Peyer's patch (tissue), 4 donors: ENCODE measurements around the gene ATP13A2.

Experiments used
- POLR2A ChIP-seq, 2 donors: fragments of 450-650 bp; IDR thresholded peaks; one replicate each; pipeline ENCODE4 v1.5.1; 2017; ENCODE audit warnings: antibody characterized with exemption in 2 of 2, mild to moderate bottlenecking in 2 of 2, moderate library complexity in 2 of 2
- TF ChIP-seq, protein P1 (sequence below), 6 experiments: fragments of 450-650 bp in 4 of 6; fragments of 200-600 bp in 2 of 6; sonication (generic) in 1 of 6; IDR thresholded peaks; one replicate each; pipeline ENCODE4 v1.5.1; 2017 to 2019; ENCODE audit warnings: antibody characterized with exemption in 6 of 6, mild to moderate bottlenecking in 3 of 6, moderate library complexity in 1 of 6

- TF ChIP-seq POLR2A (IDR thresholded peaks at IDR 0.05) = no peak
- TF ChIP-seq, protein P1, sequence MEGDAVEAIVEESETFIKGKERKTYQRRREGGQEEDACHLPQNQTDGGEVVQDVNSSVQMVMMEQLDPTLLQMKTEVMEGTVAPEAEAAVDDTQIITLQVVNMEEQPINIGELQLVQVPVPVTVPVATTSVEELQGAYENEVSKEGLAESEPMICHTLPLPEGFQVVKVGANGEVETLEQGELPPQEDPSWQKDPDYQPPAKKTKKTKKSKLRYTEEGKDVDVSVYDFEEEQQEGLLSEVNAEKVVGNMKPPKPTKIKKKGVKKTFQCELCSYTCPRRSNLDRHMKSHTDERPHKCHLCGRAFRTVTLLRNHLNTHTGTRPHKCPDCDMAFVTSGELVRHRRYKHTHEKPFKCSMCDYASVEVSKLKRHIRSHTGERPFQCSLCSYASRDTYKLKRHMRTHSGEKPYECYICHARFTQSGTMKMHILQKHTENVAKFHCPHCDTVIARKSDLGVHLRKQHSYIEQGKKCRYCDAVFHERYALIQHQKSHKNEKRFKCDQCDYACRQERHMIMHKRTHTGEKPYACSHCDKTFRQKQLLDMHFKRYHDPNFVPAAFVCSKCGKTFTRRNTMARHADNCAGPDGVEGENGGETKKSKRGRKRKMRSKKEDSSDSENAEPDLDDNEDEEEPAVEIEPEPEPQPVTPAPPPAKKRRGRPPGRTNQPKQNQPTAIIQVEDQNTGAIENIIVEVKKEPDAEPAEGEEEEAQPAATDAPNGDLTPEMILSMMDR (IDR thresholded peaks at IDR 0.05) = no peak
These were observed 43.8 kb downstream of the ATP13A2 start for GRCh38 chr1:16967962-16968361.
